GM19452 (cell line): ENCODE data around the gene ARHGAP8.

Source experiments
- ATAC-seq: cut with Tn5 transposase; IDR thresholded peaks from one replicate; pipeline ENCODE4 v1.9.1; 2021; ENCODE audit not compliant: unreplicated experiment

The ARHGAP8 gene

GRCh38 chr22:44752285-44753188 is at the start of gene ARHGAP8:
Gene ARHGAP8, plus strand, starts transcription at chr22:44752575. Its CDS starts 33,953 bp downstream, at chr22:44786528.
- ATAC-seq = no peak

- ATAC-seq = no peak
Observed at GRCh38 chr22:44703255-44703870, 49.0 kb upstream of the ARHGAP8 start.

- ATAC-seq = no peak
Observed at GRCh38 chr22:44704159-44705021, 48.0 kb upstream of the ARHGAP8 start.

- ATAC-seq = no peak
Observed at GRCh38 chr22:44705022-44705297, 47.4 kb upstream of the ARHGAP8 start.

GRCh38 chr22:44706488-44706887 is 45.9 kb upstream of the ARHGAP8 start:
- ATAC-seq = no peak

GRCh38 chr22:44707178-44707577 is 45.2 kb upstream of the ARHGAP8 start:
- no peak for ATAC-seq

- no peak for ATAC-seq
Observed at GRCh38 chr22:44707752-44708151, 44.6 kb upstream of the ARHGAP8 start.

GRCh38 chr22:44709881-44710392 is 42.4 kb upstream of the ARHGAP8 start:
- ATAC-seq = no peak

- ATAC-seq = no peak
Observed at GRCh38 chr22:44710474-44711240, 41.7 kb upstream of the ARHGAP8 start.

GRCh38 chr22:44711241-44711560 is 41.2 kb upstream of the ARHGAP8 start:
- no peak for ATAC-seq

GRCh38 chr22:44711690-44712555 is 40.5 kb upstream of the ARHGAP8 start:
- ATAC-seq = no peak

GRCh38 chr22:44712962-44713361 is 39.4 kb upstream of the ARHGAP8 start:
- no peak for ATAC-seq

GRCh38 chr22:44714703-44715350 is 37.5 kb upstream of the ARHGAP8 start:
- no peak for ATAC-seq

GRCh38 chr22:44718418-44718817 is 34.0 kb upstream of the ARHGAP8 start:
- ATAC-seq = no peak

GRCh38 chr22:44719586-44720368 is 32.6 kb upstream of the ARHGAP8 start:
- no peak for ATAC-seq

- no peak for ATAC-seq
Observed at GRCh38 chr22:44721213-44721612, 31.2 kb upstream of the ARHGAP8 start.

GRCh38 chr22:44722611-44723010 is 29.8 kb upstream of the ARHGAP8 start:
- no peak for ATAC-seq

GRCh38 chr22:44723801-44724200 is 28.6 kb upstream of the ARHGAP8 start:
- ATAC-seq = no peak

GRCh38 chr22:44724416-44724815 is 28.0 kb upstream of the ARHGAP8 start:
- no peak for ATAC-seq
